IMR-90 (cell line): ENCODE results near the gene HBZ. TPM values are rescaled to one million over a fixed set of nuclear protein-coding genes. Genes with fewer than 3 reads are reported as not detected.

Source experiments
- ATAC-seq: fragments of 200-7000 bp; cut with Tn5 transposase; 2 replicates; pipeline ENCODE4 v1.9.1; 2020; ENCODE audit warnings: low read depth, mild to moderate bottlenecking, moderate library complexity
- BruUV-seq: library from RNA; stranded (reverse); fragments of 400-500 nt; replicated peaks from 2 replicates; lab custom pipeline; 2021; lab: Mats Ljungman, UMichigan
- CTCF ChIA-PET: fragments of 300-600 bp; formaldehyde crosslinking; extraction: SDS; loops from one replicate; lab custom pipeline; 2021; ENCODE audit warnings: antibody characterized with exemption; lab: Yijun Ruan, JAX
- POLR2A ChIA-PET: fragments of 300-600 bp; sonication (Branson Sonifier 250); formaldehyde crosslinking; loops from one replicate; lab custom pipeline; 2022; ENCODE audit warnings: antibody characterized with exemption; ENCODE audit not compliant: unreplicated experiment; lab: Charles Lee
- DNase-seq: peaks from one replicate; pipeline ENCODE4 v3.0.0; 2013
- H2AFZ ChIP-seq: replicated peaks from 2 replicates; pipeline ENCODE3; 2013; ENCODE audit warnings: low read length, mild to moderate bottlenecking; ENCODE audit not compliant: poor library complexity
- H2AK5ac ChIP-seq: 2 replicates; pipeline ENCODE4 v1.6.1; 2013; ENCODE audit warnings: low read depth, low read length, inconsistent platforms
- H2AK9ac ChIP-seq: replicated peaks from 2 replicates; pipeline ENCODE3; 2013; ENCODE audit warnings: mild to moderate bottlenecking, low read depth, low read length, moderate library complexity; ENCODE audit not compliant: poor library complexity
- H2BK120ac ChIP-seq: 2 replicates; pipeline ENCODE4 v1.6.1; 2013; ENCODE audit warnings: low read depth, low read length, inconsistent platforms
- H2BK15ac ChIP-seq: 3 replicates; pipeline ENCODE4 v1.6.1; 2013; ENCODE audit warnings: low read depth, low read length, inconsistent platforms
- H2BK20ac ChIP-seq: 2 replicates; pipeline ENCODE4 v1.6.1; 2013; ENCODE audit warnings: low read depth, mild to moderate bottlenecking, inconsistent platforms, low read length, moderate library complexity
- H2BK5ac ChIP-seq: 2 replicates; pipeline ENCODE4 v1.6.1; 2013; ENCODE audit warnings: mild to moderate bottlenecking, low read depth, low read length, inconsistent platforms; ENCODE audit not compliant: poor library complexity, severe bottlenecking
- H3K14ac ChIP-seq: replicated peaks from 2 replicates; pipeline ENCODE4 v1.6.1; 2013; ENCODE audit warnings: low read depth, low read length, inconsistent platforms
- H3K18ac ChIP-seq: 2 replicates; pipeline ENCODE4 v1.6.1; 2013; ENCODE audit warnings: low read depth, low read length, control low read depth
- H3K23ac ChIP-seq: 2 replicates; pipeline ENCODE4 v1.6.1; 2013; ENCODE audit warnings: low read depth, low read length, inconsistent platforms
- H3K27ac ChIP-seq: 2 replicates; pipeline ENCODE4 v1.5.1; 2013; ENCODE audit warnings: mild to moderate bottlenecking, control low read depth, low read length; ENCODE audit not compliant: insufficient read depth
- H3K27me3 ChIP-seq: 2 replicates; pipeline ENCODE4 v1.6.1; 2013; ENCODE audit warnings: low read length; ENCODE audit not compliant: control insufficient read depth, insufficient read depth
- H3K36me3 ChIP-seq: 2 replicates; pipeline ENCODE4 v1.6.1; 2013; ENCODE audit warnings: low read length, mixed read lengths; ENCODE audit not compliant: control insufficient read depth, insufficient read depth
- H3K4ac ChIP-seq: 2 replicates; pipeline ENCODE4 v1.6.1; 2013; ENCODE audit warnings: low read depth, low read length, inconsistent platforms
- H3K4me1 ChIP-seq: 2 replicates; pipeline ENCODE4 v1.6.1; 2013; ENCODE audit warnings: low read length, mixed read lengths; ENCODE audit not compliant: control insufficient read depth, insufficient read depth
- H3K4me2 ChIP-seq: 2 replicates; pipeline ENCODE4 v1.6.1; 2013; ENCODE audit warnings: low read depth, mild to moderate bottlenecking, control low read depth, low read length, moderate library complexity
- H3K4me3 ChIP-seq: 2 replicates; pipeline ENCODE4 v1.5.1; 2013; ENCODE audit warnings: low read depth, mild to moderate bottlenecking, control low read depth, low read length, moderate library complexity; ENCODE audit not compliant: insufficient read depth
- H3K56ac ChIP-seq: 2 replicates; pipeline ENCODE4 v1.6.1; 2013; ENCODE audit warnings: low read length, inconsistent platforms; ENCODE audit not compliant: insufficient read depth; ENCODE audit errors: extremely low read depth
- H3K79me1 ChIP-seq, 2 experiments: 2 replicates each; pipeline ENCODE4 v1.6.1; 2013; ENCODE audit warnings: low read length in 2 of 2, inconsistent platforms in 1 of 2, low read depth in 1 of 2
- H3K9ac ChIP-seq: 2 replicates; pipeline ENCODE4 v1.6.1; 2013; ENCODE audit warnings: low read depth, low read length, control low read depth
- H3K9me1 ChIP-seq: 2 replicates; pipeline ENCODE4 v1.6.1; 2013; ENCODE audit warnings: low read length, inconsistent platforms; ENCODE audit not compliant: insufficient read depth
- H3K9me3 ChIP-seq: 2 replicates; pipeline ENCODE4 v1.6.1; 2013; ENCODE audit warnings: low read length; ENCODE audit not compliant: control insufficient read depth, insufficient read depth
- H4K20me1 ChIP-seq: 2 replicates; pipeline ENCODE4 v1.6.1; 2013; ENCODE audit warnings: low read length, inconsistent platforms; ENCODE audit not compliant: insufficient read depth
- H4K5ac ChIP-seq: 2 replicates; pipeline ENCODE4 v1.6.1; 2013; ENCODE audit warnings: mild to moderate bottlenecking, low read depth, low read length, control low read depth
- H4K8ac ChIP-seq, 2 experiments: 2 replicates each; pipeline ENCODE4 v1.6.1; 2013; ENCODE audit warnings: low read depth in 2 of 2, low read length in 2 of 2, control low read depth in 1 of 2, inconsistent platforms in 1 of 2
- H4K91ac ChIP-seq: 2 replicates; pipeline ENCODE4 v1.6.1; 2013; ENCODE audit warnings: low read depth, low read length, inconsistent platforms; ENCODE audit not compliant: insufficient read depth
- BHLHE40 ChIP-seq: fragments of 150-350 bp; IDR thresholded peaks from 2 replicates; pipeline ENCODE4 v1.6.1; 2016; ENCODE audit warnings: mild to moderate bottlenecking, low read depth, low read length
- CTCF ChIP-seq: conservative IDR thresholded peaks from 2 replicates; pipeline ENCODE4 v1.5.1; 2012; ENCODE audit warnings: mild to moderate bottlenecking, low read depth, low read length, improper control_type of control experiment
- FOS ChIP-seq: fragments of 150-350 bp; IDR thresholded peaks from 2 replicates; pipeline ENCODE4 v1.6.1; 2016; ENCODE audit warnings: low read depth, low read length
- MAFK ChIP-seq: IDR thresholded peaks from 2 replicates; pipeline ENCODE4 v1.6.1; 2012; ENCODE audit warnings: low read depth, low read length, improper control_type of control experiment
- NFE2L2 ChIP-seq: fragments of 150-350 bp; IDR thresholded peaks from 2 replicates; pipeline ENCODE4 v1.6.1; 2016; ENCODE audit warnings: low read depth, mild to moderate bottlenecking, low read length
- WGBS, 2 experiments: methylation state at CpG; one replicate each; pipeline versions ENCODE4 v1.1.5 to v1.1.7; 2013; ENCODE audit warnings: missing lambda C conversion rate in 2 of 2; ENCODE audit not compliant: insufficient read length in 1 of 2; ENCODE audit errors: extremely low coverage in 2 of 2; 5-methylcytosine and 5-hydroxymethylcytosine counted together
- dilution Hi-C: fragments of 300-500 bp; cut with HindIII; formaldehyde crosslinking; loops from one replicate; pipeline ENCODE4 v1.14.3; 2018; ENCODE audit warnings: low sequenced_read_pairs; ENCODE audit not compliant: unreplicated experiment
- in situ Hi-C: fragments of 300-500 bp; cut with MboI; formaldehyde crosslinking; loops from 3 replicates; pipeline ENCODE4 v1.14.3; 2019; ENCODE audit warnings: low sequenced_read_pairs, inconsistent platforms, mixed read lengths
- intact Hi-C: fragments of 100-400 bp; cut with micrococcal nuclease; formaldehyde crosslinking; loops from 2 replicates; pipeline ENCODE4 v1.10.0; 2022
- polyA plus RNA-seq, 3 experiments: library from polyadenylated mRNA; depleted of rRNA; stranded (reverse); fragments of >200 nt; gene quantifications; 2 replicates each; pipeline ENCODE4 v1.2.3, GENCODE V29; 2012; ENCODE audit warnings: low replicate concordance in 1 of 3
- total RNA-seq: library from RNA; depleted of rRNA; stranded (reverse); fragments of >200 nt; gene quantifications from 2 replicates; pipeline ENCODE4 v1.2.3, GENCODE V29; 2012

The HBZ gene
- total and polyA plus RNA-seq, 2 of the 4 experiments (the other 2 are of a cell fraction), result not detected

DNA sequence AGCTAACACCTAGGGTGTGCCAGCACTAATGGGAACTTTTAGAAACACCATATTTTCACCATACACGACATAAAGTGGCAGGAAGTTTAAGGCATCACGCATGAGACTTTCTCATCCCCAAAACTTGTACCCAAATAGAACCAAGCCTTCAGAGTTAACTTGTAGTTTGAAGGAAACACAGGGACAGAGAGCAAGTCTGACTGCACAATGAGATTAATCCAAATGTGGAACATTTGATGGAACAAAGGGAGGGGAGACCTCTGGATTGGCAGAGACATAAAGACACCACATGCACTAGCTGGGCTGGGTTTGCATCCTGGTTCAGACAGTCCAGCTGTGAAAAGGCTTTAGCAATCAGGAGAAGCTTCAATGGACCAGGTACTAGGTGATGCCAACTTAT lies 38.1 kb upstream of the HBZ start:
- H2AK5ac ChIP-seq, result peak overlapping the region; percentile 91
- in situ Hi-C loops (no loop called here), intact Hi-C loops (no loop called here), dilution Hi-C loops (no loop called here)
- peaks cover 0 to 38% of the 10 kb centered on the region in 2 experiments; a peak in 3 of 4 replicates for H3K79me1 ChIP-seq
- peak overlapping the region in 1 of 2 experiments; percentile 72; a peak in 2 of 4 replicates for H4K8ac ChIP-seq
- H3K27ac ChIP-seq, result peak overlapping the region; percentile 65; the same call in 1 of the 2 replicates
- POLR2A ChIA-PET, result no interaction called here
- BruUV-seq, result no TSS peak
- peaks cover 24% of the 10 kb centered on the region for H3K36me3 ChIP-seq
- no peak overlapping the region for H3K18ac ChIP-seq
- no peak overlapping the region for H3K4me2 ChIP-seq
- H3K14ac ChIP-seq, result peak overlapping the region; percentile 64
- no peak overlapping the region for H3K56ac ChIP-seq
- H2BK15ac ChIP-seq, result peak overlapping the region; percentile 57; the same call in 2 of the 3 replicates
- H2AK9ac ChIP-seq, result no peak overlapping the region
- H4K5ac ChIP-seq, result peak overlapping the region; percentile 41; the same call in 1 of the 2 replicates
- no peak overlapping the region for H3K4me3 ChIP-seq
- no peaks in the 10 kb centered on the region for H3K9me3 ChIP-seq
- CTCF ChIA-PET, result no interaction called here
- DNase-seq, result no peak
- no peak for ATAC-seq
- H3K4ac ChIP-seq, result peak overlapping the region; percentile 87
- no CpG with 5 or more reads among the region's 2 CpGs for WGBS, 2 experiments
- peaks cover 16% of the 10 kb centered on the region for H3K4me1 ChIP-seq
- H2BK5ac ChIP-seq, result peak overlapping the region; percentile 73
- H4K91ac ChIP-seq, result peak overlapping the region; percentile 82
- H3K23ac ChIP-seq, result no peak overlapping the region
- peaks cover 9% of the 10 kb centered on the region for H4K20me1 ChIP-seq
- peak overlapping the region; percentile 86 for H2BK120ac ChIP-seq
- H3K9me1 ChIP-seq, result peaks cover 25% of the 10 kb centered on the region
- H3K9ac ChIP-seq, result no peak overlapping the region
- peak overlapping the region; percentile 74 for H2BK20ac ChIP-seq
- TF ChIP-seq NFE2L2 (no peak), FOS (no peak), CTCF (no peak), BHLHE40 (no peak), MAFK (no peak)
- H2AFZ ChIP-seq, result no peak overlapping the region
- no peaks in the 10 kb centered on the region for H3K27me3 ChIP-seq
